ENCODE measurements around the gene ADAM33.

The ADAM33 gene

DNA sequence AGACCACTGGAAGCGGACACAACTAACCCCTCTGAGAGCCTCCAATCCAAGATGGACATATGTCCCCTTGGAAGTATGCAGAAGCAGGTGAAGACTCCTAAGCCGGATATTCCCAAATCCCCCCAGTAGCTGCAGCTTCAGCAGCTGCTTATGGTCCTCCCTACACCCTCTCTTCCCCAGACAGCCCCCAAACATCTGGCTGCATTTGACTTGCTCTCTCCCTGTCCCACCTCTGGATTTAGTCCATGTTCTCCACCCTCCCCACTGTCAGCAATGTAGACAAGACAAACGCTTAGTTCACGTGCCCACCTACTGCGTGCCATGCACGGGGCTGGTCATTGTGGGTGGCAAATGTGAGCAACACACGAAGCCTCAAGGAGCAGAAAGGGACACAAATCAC lies 4.6 kb upstream of the ADAM33 start:
- no peak for DNase-seq

DNA sequence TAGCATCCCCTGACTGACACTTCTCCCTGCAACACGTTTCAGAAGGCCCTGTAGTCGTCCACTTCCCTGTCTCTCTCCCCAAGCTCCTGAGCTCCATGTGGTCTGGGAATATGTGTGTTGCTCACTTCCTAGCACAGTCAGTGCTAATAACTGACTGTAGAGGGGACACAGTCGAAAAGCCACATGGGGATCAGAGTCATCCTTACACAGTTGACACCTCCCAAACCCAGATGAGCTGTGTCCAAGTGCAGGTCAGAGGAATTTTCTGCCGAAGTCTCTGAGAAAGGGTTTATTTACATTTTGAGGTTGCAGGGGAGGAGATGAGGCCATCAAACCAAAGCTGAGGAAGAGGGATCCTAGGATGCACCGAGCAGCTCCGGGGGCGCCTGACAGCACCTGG lies 3.5 kb upstream of the ADAM33 start:
- no peak for DNase-seq

DNA sequence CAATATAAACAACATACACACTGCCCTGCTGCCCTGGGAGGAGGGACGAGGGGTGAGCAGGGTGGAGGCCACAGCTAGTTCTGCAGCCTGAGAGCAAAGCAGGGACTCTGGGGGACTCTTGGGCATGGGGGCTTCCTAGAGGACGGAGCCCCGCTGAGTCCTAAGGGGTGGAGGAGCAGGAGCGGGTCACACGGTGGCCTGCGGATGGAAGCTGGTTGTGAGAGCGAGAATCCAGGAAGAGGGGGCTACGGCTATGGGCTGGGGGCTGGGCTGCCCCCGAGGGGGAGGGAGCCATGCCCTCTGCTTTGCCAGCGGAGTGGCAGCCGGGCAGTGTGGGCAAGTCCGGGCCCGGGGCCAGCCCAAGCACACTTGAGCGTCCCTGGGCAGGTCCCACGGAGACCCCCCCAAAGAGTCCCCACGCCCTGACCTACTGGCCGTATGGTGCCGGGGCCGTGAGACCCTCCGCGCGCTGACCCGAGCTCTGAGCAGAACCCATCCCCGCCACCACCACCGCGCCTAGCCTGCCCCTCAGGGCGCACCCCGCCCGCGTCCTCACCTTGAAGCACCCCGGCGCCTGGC lies 369 bp downstream of the ADAM33 start:
- no peak for DNase-seq

DNA sequence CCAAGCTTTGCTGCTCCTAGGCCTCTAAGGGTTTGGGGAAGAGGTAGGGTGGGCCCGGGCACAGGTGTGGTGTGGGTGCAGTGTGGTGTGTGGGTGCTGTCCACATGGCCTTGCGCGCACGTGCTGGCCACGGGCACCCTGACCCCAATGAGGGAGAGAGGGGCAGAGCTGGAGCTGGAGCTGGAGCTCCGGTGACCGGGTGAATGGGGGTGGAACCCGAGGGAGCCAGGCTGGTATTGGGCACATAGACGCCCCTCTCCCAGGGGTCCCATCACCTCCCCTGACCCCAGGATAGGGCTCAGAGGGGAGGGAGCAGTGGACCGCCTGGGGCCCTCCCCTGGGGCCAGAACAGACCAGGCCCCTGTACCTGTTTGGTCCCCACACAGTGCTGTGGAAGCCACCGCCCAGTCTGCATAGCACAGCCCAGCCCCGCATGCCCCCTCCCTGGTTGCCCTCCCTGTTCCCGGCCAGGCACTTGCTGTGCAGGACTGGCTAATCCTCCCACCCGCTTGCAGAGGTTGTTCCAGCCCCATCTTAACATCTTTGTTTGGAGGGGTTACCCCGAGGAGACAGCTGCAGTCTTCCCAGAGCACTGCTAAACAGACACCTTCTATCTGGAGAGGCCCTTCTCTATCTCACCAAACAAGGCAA lies 984 bp downstream of the ADAM33 start:
- DNase-seq = no peak

DNA sequence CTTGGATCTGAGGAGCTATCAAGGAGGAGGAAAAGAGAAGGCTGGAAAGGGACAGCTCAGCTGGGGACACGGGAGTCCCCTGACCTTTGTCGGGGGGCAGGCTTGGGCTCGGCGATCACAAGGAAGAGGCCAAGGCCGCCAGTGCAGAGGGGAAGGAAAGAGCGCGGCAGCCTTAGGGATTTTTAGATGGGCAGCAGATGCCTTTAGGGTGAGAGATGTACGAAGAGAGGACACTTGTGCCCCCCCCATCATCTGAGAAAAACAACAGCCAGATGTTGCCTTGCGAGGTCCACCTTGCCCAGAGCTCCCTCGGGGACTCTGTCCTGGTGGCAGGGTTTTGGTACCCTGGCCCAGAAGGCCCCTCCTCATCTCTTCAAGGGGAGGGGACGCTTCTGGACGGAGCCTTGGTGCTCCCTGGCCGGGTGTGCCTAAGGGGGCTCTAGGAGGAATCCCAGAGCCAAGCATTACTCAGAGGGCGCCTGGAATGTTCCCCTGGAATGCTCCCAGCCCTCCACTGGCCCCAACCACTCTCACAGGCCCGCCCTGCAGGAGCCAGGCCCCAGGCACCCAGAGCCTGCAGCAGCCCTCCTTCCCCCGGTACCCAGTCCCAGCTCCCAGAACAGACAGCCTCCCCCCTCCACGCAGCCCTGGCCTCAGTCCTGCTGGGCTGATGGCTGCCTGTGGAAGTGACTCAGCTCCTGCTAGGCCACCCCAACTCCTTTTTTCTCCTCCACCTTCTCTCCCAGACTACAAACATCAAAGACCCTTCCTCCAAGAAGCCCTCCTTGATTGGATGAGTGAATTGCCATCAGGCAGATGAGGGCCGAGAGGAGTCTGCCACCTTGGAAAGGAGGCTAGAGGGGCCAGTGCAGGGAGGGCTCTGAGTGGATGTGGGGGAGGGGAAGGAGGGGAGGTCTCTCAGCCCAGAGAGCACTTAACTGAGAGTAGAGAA lies 1.8 kb downstream of the ADAM33 start:
- DNase-seq = no peak

DNA sequence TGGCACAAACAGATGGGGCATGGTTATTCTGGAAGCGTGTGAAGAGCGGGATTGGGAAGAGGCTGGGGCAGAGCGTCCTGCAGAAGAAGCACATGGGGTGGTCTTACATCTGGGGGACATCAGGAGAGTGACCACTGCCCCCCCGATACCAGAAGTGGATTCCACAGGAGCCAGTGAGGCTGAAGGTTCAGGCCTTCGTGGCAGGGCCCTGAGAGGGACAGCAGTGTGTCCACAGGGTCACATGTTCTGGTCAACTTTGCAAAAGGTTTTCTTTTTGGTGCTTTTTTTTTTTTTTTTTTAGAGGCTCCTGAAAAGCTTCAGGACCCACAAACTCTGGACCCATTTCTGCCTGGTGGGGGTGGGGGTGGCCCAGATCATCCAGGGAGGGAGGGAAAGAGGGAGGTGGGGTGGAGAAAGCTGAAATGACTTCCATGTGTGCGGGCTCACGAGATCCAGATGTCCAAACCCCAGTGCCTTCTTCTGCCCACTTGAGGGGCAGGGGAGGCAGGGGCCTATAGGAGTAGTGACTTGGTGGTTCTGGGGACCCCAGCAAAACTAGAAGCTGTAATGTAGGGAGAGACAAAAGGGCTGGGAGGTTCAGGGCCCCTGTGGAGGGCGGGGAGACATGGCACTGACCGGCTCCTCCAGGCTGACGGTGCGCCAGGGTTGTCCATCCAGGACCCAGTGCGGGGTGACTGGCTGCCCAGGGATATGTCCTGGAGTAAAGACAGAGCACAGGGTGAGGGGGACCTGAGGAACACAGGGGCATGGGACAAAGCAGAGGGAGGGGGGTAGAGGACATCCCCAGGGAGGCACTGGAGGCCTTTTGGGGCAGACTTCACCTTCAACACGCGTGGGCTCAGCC lies 2.7 kb downstream of the ADAM33 start:
- DNase-seq = no peak

DNA sequence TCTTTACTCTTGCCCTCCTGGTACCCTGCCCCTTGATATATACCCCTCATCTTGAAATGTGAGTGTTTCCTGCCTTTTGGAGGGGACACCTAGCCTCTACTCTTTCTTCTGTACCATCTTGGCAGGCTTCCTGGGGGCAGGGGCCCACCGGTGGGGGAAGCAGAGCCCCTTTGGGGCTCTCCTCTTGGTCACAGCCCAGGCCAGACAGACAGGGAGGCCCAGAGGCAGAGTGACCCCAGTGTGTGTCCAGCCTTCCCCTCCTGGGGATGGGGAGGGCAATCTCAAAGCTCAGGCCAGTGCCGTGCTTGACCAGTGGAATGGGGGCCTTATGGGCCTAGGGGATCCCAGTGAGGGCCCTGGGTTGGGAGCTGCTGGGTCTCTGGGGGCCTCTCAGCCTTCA lies 3.6 kb downstream of the ADAM33 start:
- DNase-seq = no peak

DNA sequence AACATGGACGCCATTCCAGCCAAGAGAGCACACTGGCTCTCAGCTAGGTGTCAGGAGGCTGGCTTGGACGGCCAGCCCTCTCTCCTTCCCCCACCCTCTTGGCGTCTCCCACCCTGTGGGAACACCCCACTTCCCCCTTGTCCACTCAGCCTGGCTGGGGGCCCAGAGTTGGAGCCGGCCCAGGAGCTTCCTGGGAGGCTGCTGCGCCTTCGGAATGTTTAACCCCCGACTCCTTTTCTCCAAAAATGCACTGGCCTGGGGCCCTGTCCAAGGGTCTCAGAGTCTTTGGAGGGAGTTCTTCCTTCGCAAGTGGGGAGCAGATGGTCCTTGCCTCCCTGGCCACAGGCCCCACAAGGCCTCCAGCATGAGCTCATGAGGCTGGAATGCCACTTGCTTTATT lies 4.1 kb downstream of the ADAM33 start:
- no peak for DNase-seq

DNA sequence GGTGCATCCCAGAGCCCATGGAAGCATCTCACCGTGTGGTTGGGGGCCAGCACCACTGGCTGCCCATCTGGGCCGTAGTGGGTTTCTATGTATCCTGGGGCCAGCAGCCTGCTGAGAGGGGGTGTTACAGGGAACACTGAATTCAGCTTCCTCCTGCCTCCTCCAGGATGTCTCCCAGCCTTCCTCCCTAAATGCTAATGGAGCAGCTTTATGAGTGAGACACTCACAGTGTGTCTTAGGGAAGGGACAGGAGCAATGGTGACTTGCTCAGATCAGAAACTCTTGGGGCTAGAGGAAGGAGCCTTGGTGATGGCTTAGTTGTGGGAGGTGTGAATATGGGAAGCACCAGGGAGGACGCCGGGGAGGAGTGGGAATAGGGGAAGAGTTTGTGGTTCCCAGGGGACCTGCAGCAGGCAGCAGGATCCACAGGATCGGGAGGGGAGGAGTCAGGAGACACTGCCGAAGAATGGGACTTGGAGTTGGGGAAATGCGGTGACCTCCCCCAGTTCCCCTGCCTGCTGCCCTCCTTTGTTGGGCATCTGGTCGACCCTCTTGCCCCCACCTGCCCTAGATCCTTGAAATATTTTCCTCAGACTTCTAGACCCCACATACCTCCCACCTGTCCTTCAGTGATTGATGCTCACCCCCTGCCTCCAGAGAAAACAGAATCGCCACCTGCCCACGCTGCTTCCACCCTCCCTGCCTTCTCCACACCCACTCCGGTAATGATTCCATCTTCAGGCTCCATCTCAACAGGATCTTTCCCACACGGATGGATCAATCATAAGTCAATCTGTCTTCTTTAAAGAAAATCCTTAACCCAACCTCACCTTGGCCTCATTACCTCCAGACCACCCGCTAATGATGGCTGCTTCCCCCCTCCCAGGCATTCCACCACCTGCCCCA lies 6.6 kb downstream of the ADAM33 start:
- DNase-seq = no peak

DNA sequence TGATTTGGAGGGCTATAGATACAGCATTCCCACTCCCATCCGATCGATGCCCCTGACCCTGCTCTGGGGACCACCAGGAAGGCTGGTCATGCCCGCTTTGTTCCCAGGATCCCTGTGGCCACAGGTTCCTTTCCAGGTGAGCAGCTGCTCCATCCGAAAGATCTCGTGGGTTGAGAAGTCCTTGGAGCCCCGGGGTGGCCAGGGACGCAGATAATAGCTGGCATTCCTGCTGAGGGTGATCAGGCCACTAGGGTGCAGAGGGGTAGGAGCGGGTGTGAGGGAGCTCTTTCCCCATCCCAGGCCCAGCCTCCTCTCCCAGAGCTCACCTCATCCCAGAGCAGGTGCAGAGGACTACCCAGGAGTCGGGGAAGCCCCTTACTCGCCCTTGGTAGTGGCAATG lies 7.4 kb downstream of the ADAM33 start:
- no peak for DNase-seq

DNA sequence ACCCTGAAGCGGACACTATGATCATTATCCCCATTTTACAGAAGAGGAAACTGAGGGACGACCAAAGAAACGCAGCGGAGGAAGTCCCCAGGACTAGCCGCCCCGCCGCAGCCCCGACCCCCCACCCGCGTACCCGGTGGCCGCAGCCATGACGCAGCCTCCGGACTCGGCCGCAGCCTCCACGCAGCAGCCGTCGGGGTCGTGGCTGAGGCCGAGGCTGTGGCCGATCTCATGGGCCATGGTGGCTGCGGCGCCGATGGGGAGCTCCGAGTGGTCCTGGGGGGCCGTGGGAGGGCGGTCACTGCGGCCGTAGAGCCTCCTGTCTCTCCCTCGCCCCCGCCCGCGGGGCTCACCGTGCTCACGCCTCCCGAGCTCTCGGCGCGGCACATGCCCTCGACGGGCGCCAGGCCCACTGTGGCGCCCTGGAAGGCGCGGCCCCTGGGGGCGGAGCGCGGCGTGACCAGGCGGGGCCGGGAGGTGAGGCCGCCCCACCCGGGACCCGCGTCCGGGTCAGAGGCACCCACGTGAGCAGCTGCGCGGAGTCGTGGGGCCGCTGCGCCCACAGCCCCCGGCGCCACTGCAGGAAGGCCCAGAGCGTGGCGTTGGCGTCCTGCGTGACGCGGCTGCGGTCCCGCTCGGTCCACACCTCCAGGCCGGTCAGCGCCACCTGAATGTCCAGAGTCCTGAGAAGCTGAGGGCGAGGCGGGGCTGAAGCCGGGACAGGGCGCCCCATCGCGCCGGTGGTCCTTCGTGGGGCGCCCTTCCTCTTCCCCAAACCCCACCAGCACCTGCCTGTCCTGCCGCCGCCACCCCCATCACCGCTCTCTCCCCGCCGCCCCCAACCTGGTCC lies 8.4 kb downstream of the ADAM33 start:
- no peak for DNase-seq

DNA sequence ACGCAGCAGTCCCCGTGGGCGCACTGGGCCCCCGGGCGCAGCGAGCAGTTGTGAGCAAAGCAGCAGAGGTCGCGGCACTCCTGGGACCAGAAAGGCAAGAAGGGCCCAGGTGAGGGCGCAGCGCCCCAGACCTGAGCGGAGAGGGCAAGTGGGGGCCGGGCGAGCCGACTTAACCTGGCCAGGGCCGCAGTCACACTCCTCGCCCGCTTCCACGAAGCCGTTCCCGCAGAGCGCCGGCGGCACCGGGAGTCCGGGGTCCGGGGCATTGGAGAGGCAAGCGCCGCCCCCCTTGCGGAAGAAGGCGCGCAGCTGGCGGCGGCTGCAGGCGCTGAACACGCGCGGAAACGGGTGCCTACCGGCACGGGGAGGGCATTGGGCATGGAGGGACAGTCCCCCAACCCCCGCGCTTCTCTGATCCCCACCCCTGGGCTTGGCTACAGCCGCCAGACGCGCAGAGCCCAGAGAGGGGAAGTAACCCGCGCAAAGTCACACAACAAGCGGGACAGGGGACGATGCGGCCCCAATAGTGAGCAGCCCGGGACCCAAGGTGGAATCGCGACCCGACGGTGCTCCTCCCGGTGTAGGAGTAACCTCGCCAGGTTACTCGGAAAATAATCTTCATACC lies 9.2 kb downstream of the ADAM33 start:
- DNase-seq = no peak

DNA sequence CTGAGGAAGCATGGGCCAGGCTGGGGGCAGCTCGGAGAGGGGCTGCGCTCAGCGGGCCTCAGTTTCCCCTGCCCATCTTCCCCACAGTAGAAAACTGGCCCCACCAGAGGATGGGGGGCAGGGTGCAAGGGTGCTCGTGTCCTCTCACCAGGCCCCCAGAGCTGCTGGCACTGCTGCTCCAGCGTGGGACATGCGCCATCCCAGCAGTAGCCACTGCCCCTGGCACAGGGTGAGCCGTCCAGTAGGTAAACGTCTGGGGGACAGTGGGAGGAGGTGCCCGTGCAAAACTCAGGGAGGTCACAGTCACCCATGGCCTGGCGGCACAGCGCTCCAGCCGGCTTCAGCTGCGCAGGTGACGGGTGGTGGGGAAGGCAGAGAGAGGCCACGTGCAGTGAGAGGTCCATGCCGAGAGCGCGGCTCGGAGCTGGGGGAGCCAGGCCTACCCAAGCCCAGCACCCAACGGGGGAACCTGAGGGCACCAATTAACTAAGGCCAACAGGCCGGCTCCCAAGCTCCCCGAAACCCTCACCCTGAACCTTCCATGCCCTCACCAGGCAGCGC lies 9.7 kb downstream of the ADAM33 start:
- no peak for DNase-seq

DNA sequence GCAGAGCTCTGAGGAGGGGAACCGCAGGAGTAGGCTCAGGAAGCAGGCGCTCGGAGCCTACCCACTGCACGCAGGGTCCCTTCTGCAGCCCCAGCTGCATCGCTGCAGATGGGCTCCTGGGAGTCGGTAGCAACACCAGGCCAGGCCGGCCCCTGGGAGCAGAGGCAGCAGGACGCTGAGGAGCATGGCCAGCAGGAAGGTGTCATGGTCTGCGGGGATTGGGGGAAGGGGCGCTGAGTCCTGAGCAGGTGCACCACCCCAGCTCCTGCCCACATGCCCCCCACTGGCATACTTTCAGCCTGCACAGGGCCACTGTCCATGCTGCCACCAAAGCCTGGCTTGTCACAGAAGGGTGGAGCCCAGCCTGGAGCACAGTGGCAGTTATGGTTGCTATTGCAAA lies 10.9 kb downstream of the ADAM33 start:
- no peak for DNase-seq

DNA sequence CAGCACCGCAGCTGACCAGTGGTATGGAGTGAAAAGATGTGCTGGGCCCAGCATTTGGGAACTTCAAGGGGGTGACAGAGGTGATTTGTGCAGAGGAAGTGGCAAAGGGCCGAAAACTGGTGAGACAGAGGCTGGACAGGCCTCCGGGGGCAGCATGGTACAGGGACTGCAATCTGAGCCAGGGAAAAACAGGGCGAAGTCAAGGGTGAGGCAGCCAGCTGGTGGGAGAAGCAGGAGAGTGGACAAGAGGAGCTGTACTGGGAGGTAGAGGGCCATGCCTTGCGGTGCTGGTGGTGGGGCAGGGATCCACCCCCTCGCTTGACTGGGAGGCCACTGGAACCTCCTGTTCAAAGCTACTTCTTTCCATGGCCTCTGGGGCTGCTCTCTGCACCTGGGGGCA lies 11.3 kb downstream of the ADAM33 start:
- DNase-seq = no peak

DNA sequence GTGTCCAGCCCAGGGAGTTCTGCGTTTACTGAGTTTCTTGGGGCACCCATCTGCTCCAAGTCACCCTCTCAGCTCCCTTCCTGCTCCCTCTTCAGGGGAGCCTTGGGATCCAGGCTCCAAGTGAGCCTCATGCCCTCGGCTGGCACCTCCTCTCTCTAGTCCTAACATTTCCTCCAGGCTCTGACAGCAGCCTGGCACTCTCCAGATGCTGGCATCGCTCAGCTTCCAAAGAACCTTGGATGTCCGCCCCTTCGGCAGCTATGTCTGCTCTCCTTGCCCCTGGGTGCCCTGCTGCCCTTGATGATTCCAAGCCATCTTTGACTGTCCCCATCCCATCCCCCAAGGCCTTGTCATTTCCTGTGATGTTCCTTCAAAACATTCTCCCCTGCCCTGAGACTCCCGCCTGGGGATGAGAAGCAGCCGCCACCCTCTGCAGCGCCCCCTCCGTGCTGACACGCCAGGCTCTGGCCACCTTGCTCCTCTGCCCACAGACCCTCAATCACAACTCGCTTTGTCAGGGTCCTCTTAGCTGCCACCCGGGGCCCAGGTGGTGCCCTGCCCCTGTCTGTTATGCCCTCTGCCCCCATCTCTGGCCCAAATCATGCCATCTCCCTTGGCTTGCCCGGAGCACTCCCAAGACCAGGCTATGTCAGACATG lies 12.0 kb downstream of the ADAM33 start:
- no peak for DNase-seq

DNA sequence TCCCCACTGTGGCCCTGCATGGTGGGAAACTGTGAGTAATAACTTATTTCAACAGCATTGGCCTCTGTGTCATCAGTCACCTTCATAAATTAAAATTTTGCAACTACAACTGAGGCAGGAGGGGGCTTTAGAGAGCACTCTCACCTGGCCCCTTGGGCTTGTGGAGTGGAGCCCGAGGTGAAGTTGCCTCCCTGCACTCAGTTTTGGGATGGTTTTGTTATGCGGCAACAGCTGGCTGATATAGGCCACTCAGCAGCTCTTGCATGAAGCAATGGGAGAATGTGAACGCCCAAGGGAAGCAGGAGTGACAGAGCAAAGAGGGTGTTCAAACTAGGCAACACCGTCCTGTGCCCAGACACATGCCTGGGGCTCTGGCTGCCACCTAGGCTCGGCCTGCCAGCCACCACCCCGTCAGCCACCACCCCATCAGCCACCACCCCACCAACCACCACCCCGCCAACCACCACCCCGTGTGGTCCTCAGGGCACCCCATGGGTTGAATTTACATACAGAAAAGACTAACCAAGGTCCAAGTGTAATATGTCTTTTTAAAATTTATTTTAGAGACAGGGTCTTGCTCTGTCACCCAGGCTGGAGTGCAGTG lies 14.3 kb downstream of the ADAM33 start:
- DNase-seq = no peak

DNA sequence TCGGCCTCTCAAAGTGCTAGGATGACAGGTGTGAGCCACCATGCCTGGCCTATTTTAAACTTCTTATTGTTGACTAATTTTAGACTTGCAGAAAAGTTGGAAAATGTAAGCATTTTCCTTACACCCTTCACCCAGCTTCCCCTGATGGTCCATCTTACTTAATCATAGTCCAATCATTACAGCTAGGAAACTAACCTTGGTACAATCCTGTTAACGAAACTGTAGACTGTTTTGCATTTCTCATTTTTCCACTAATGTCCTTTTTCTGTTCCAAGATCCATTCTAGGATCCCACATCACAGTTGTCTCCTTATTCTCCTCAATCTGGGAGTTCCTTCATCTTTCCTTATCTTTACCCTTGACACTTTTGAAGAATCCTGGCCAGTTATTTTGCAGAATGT lies 18.0 kb downstream of the ADAM33 start:
- DNase-seq = no peak

DNA sequence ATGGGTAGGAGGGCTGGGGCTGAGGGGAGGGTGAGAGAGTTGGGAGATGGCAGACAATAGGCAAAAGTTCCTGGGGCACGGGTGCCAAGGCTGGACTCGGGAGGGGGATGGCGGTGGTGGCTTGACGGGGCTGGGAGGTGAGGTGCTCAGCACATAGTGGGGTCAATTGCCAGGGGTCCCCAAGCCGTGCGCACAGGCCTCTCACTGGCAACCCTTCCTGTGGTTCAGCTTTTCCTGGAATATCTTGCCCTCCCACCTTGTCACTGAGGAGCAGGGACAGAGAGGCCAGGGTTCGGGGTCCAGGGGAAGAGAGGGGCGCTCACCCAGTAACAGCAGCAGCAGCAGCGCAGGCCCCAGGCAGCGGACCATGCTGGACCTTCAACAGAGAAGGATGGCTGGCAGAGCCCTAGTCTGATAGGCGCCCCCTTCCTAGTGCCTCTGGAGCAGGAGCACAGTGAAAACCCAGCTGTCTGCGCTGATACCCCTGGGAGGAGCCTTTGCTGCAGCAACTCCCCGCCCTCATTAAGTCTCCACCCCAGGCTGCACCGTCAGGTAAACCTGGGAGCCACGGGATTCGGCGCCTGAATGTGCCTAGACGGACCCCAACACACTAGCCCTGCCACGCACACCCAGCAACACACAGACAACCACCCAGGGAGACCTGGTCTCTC lies 18.6 kb downstream of the ADAM33 start, which contains the start of gene GFRA4:
GFRA4 (minus strand) TSS at position 369 of the 671 bp plus-strand sequence; CDS start at position 369, 0 bp downstream.
- DNase-seq = no peak
